Breast epithelium (tissue), 4 donors: ENCODE measurements around the gene ADGRA1. TPM values are rescaled to one million over a fixed set of nuclear protein-coding genes. Genes with fewer than 3 reads are reported as not detected.

Experiments used
- DNase-seq, 2 donors: peaks; one replicate each; pipeline ENCODE4 v3.0.0-alpha.2; 2019; ENCODE audit warnings: low spot score in 2 of 2
- H3K27ac ChIP-seq, 2 donors: fragments of 200-600 bp; sonication (generic) in 1 of 2; one replicate each; pipeline ENCODE4 v1.5.1; 2016 to 2019; ENCODE audit warnings: mild to moderate bottlenecking in 1 of 2
- H3K27me3 ChIP-seq, 2 donors: fragments of 200-600 bp; sonication (generic) in 1 of 2; one replicate each; pipeline versions ENCODE4 v1.5.1 to v1.6.0; 2017 to 2019; ENCODE audit warnings: control low read depth in 1 of 2, mild to moderate bottlenecking in 1 of 2
- H3K36me3 ChIP-seq: fragments of 200-600 bp; one replicate; pipeline ENCODE4 v1.5.1; 2019
- H3K4me1 ChIP-seq, 2 donors: fragments of 200-600 bp; sonication (generic); one replicate each; pipeline ENCODE4 v1.5.1; 2016 to 2019; ENCODE audit warnings: control low read depth in 1 of 2
- H3K4me3 ChIP-seq, 3 donors: fragments of 200-600 bp; sonication (generic); 1 replicate in 2 of 3; 2 replicates in 1 of 3; pipeline ENCODE4 v1.5.1; 2016 to 2019; ENCODE audit warnings: mild to moderate bottlenecking in 3 of 3, moderate library complexity in 2 of 3
- H3K9me3 ChIP-seq, 2 donors: fragments of 200-600 bp; sonication (generic) in 1 of 2; one replicate each; pipeline ENCODE4 v1.5.1; 2016 to 2019; ENCODE audit warnings: control low read depth in 1 of 2
- CTCF ChIP-seq, 3 donors: fragments of 450-650 bp; IDR thresholded peaks; one replicate each; pipeline ENCODE4 v1.5.1; 2016 to 2017; ENCODE audit warnings: antibody characterized with exemption in 3 of 3, mild to moderate bottlenecking in 3 of 3, moderate library complexity in 3 of 3
- POLR2A ChIP-seq: fragments of 450-650 bp; IDR thresholded peaks from one replicate; pipeline ENCODE4 v1.6.1; 2016; ENCODE audit warnings: antibody characterized with exemption, mild to moderate bottlenecking, moderate library complexity
- POLR2AphosphoS5 ChIP-seq, 3 donors: sonication (generic); formaldehyde crosslinking; IDR thresholded peaks; one replicate each; pipeline ENCODE4 v1.6.1; 2017; ENCODE audit warnings: antibody characterized with exemption in 3 of 3
- intact Hi-C: fragments of 100-400 bp; cut with DNase I; formaldehyde crosslinking; loops from one replicate; pipeline ENCODE4 v1.15.1; 2023; ENCODE audit warnings: low total_unique reads
- total RNA-seq, 3 donors: library from RNA; depleted of rRNA; stranded (reverse); fragments of >200 nt; gene quantifications; one replicate each; pipeline ENCODE4 v1.1.0, GENCODE V29; 2016

The ADGRA1 gene
- total RNA-seq, 3 donors from 2014 or later = 0.33 TPM; not detected in 2

- H3K36me3 ChIP-seq = no peaks in the 10 kb centered on the region
- peaks cover 0 to 92% of the 10 kb centered on the region in 2 donors for H3K27me3 ChIP-seq
- no peak for TF ChIP-seq POLR2AphosphoS5 (IDR thresholded peaks at IDR 0.05)
- no peak for TF ChIP-seq CTCF (IDR thresholded peaks at IDR 0.05)
- no peak for TF ChIP-seq POLR2A
- no peak for DNase-seq
- no peaks in the 10 kb centered on the region for H3K4me1 ChIP-seq
- H3K9me3 ChIP-seq = no peaks in the 10 kb centered on the region
- no peak overlapping the region for H3K4me3 ChIP-seq
- no peak overlapping the region for H3K27ac ChIP-seq
- intact Hi-C loops = no loop called here
These were observed 6.6 kb downstream of the ADGRA1 start for GRCh38 chr10:133094286-133094685.

GRCh38 chr10:133094866-133095265, 7.1 kb downstream of the ADGRA1 start:
- intact Hi-C loops = no loop called here
- no peak for DNase-seq
- Histone ChIP-seq H3K4me3 (no peak overlapping the region), H3K36me3 (no peaks in the 10 kb centered on the region), H3K4me1 (no peaks in the 10 kb centered on the region), H3K9me3 (no peaks in the 10 kb centered on the region), H3K27ac (no peak overlapping the region), H3K27me3 (peaks cover 0 to 92% of the 10 kb centered on the region in 2 donors)
- TF ChIP-seq CTCF (IDR thresholded peaks at IDR 0.05) (no peak), POLR2AphosphoS5 (IDR thresholded peaks at IDR 0.05) (no peak), POLR2A (no peak)

GRCh38 chr10:133095586-133095985, 7.9 kb downstream of the ADGRA1 start:
- Histone ChIP-seq H3K4me3 (no peak overlapping the region), H3K36me3 (no peaks in the 10 kb centered on the region), H3K4me1 (no peaks in the 10 kb centered on the region), H3K9me3 (no peaks in the 10 kb centered on the region), H3K27me3 (peaks cover 0 to 92% of the 10 kb centered on the region in 2 donors), H3K27ac (no peak overlapping the region)
- TF ChIP-seq POLR2A (no peak), POLR2AphosphoS5 (IDR thresholded peaks at IDR 0.05) (no peak), CTCF (IDR thresholded peaks at IDR 0.05) (no peak)
- no peak for DNase-seq
- intact Hi-C loops = no loop called here

- Histone ChIP-seq H3K27me3 (peaks cover 0 to 92% of the 10 kb centered on the region in 2 donors), H3K9me3 (no peaks in the 10 kb centered on the region), H3K27ac (no peak overlapping the region), H3K4me3 (no peak overlapping the region), H3K4me1 (no peaks in the 10 kb centered on the region), H3K36me3 (no peaks in the 10 kb centered on the region)
- no peak for DNase-seq
- intact Hi-C loops = no loop called here
- TF ChIP-seq POLR2AphosphoS5 (IDR thresholded peaks at IDR 0.05) = no peak
- TF ChIP-seq CTCF (IDR thresholded peaks at IDR 0.05) = no peak
- TF ChIP-seq POLR2A = no peak
These were observed 9.0 kb downstream of the ADGRA1 start for GRCh38 chr10:133096616-133097269.

- DNase-seq = no peak
- TF ChIP-seq POLR2AphosphoS5 (IDR thresholded peaks at IDR 0.05) (no peak), CTCF (IDR thresholded peaks at IDR 0.05) (no peak), POLR2A (no peak)
- Histone ChIP-seq H3K9me3 (no peaks in the 10 kb centered on the region), H3K4me3 (no peak overlapping the region), H3K4me1 (no peaks in the 10 kb centered on the region), H3K27ac (no peak overlapping the region), H3K36me3 (no peaks in the 10 kb centered on the region), H3K27me3 (peaks cover 0 to 94% of the 10 kb centered on the region in 2 donors)
- intact Hi-C loops = no loop called here
These were observed 9.7 kb downstream of the ADGRA1 start for GRCh38 chr10:133097418-133097817.
